ENCODE measurements around the gene MFAP2. TPM values are rescaled to one million over a fixed set of nuclear protein-coding genes. Genes with fewer than 3 reads are reported as not detected.

Gene MFAP2
- total and polyA plus RNA-seq, 7 donors = 0.40 to 4.0 (median 0.67) TPM

DNA sequence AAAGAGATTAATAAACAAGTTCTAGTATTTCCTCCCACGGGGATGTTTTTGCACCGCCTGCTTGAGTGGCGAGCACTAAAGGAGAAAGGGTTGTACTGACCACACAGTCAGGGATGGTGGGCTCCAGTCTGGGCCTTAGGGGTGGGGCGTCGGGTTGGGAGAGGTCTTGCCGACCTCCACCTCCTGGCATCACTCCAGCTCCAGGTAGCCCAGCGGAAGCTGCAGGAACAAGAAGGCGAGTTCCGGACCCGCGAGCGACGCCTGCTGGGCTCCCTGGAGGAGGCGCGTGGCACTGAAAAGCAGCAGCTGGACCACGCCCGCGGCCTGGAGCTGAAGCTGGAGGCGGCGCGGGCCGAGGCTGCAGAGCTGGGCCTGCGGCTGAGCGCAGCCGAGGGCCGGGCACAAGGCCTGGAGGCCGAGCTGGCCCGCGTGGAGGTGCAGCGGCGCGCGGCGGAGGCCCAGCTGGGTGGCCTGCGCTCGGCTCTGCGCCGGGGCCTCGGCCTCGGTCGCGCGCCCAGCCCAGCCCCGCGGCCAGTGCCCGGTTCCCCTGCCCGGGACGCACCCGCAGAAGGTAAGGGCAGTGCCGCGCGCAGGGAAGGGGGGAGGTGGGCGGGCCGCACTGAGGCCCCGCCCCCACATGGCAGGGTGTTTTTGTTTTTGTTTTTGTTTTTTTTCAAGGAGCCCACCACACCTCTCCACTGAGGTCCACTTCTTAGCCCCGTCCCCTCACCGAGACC, 19.7 kb downstream of the MFAP2 start:
- Histone ChIP-seq H3K9me3 (no peaks in the 10 kb centered on the region), H3K27ac (peak overlapping the region; percentile 30), H3K36me3 (ENCODE audit: insufficient read depth in 1 of 2, low read depth in 1 of 2) (peaks cover 0 to 20% of the 10 kb centered on the region in 2 donors), H3K4me1 (peaks cover 5% of the 10 kb centered on the region), H3K27me3 (ENCODE audit: insufficient read depth in 3 of 3, low read length in 2 of 3) (no peaks in the 10 kb centered on the region), H3K4me3 (peak overlapping the region; percentile 56)
- intact Hi-C loops (cut with DNase I) = no loop called here
- 10 to 18% (median 11%) methylated on average over 39 to 57 of the region's 57 CpGs for WGBS, 3 donors
- TF ChIP-seq, protein P1, sequence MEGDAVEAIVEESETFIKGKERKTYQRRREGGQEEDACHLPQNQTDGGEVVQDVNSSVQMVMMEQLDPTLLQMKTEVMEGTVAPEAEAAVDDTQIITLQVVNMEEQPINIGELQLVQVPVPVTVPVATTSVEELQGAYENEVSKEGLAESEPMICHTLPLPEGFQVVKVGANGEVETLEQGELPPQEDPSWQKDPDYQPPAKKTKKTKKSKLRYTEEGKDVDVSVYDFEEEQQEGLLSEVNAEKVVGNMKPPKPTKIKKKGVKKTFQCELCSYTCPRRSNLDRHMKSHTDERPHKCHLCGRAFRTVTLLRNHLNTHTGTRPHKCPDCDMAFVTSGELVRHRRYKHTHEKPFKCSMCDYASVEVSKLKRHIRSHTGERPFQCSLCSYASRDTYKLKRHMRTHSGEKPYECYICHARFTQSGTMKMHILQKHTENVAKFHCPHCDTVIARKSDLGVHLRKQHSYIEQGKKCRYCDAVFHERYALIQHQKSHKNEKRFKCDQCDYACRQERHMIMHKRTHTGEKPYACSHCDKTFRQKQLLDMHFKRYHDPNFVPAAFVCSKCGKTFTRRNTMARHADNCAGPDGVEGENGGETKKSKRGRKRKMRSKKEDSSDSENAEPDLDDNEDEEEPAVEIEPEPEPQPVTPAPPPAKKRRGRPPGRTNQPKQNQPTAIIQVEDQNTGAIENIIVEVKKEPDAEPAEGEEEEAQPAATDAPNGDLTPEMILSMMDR (IDR thresholded peaks at IDR 0.05) = peak; percentile 62
- ATAC-seq (peak; percentile 76 to 90 (median 84)), DNase-seq (peak; percentile 87 to 89)

DNA sequence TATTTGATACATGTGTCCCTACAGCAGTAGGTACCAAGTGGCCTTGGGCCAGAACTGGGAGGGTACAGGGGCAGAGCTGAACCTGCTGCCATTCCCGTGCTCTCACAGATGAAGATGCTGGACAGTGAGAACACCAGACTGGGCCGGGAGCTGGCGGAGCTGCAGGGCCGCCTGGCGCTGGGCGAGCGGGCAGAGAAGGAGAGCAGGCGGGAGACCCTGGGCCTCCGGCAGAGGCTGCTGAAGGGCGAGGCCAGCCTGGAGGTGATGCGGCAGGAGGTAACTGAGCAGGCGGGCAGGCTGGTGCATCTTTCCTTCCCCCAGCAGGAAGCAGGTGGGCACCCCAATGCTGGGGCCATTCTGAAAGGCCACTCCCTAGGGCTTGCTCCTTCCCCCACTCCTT, 21.9 kb downstream of the MFAP2 start:
- Histone ChIP-seq H3K4me1 (peaks cover 5% of the 10 kb centered on the region), H3K27ac (no peak overlapping the region), H3K27me3 (ENCODE audit: insufficient read depth in 3 of 3, low read length in 2 of 3) (no peaks in the 10 kb centered on the region), H3K36me3 (ENCODE audit: insufficient read depth in 1 of 2, low read depth in 1 of 2) (peaks cover 0 to 34% of the 10 kb centered on the region in 2 donors), H3K9me3 (no peaks in the 10 kb centered on the region), H3K4me3 (no peak overlapping the region)
- TF ChIP-seq, protein P1 (IDR thresholded peaks at IDR 0.05) = no peak
- DNase-seq (no peak), ATAC-seq (no peak)
- intact Hi-C loops (cut with DNase I) = loop anchor here in 1 of 2 donors (10.0 kb wide), 1 partner anchor 276 kb away; no protein-coding TSS in a partner anchor
- WGBS, 3 donors = 95 to 97% (median 96%) methylated on average over 11 to 12 of the region's 12 CpGs

DNA sequence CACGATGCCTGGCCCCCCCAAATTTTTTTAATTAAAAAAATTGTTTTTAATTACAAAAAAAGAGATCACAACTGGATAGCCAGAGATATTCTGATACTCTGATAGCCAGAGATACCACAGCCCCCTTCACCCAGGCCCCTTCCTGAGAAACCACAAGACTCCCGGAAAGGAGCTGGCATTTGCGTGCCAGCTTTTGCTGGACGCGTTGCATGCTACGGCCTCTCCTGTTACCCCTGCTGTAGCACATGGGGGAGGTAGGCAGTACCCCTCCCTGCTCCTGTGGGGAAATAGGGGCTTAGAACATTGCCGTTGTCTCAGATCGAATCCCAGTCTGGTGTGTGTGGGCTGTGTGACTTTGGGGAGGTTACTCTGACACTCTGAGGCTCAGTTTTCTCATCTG, 22.7 kb downstream of the MFAP2 start:
- ATAC-seq (no peak), DNase-seq (no peak)
- no peak overlapping the region for H3K27ac ChIP-seq
- no peaks in the 10 kb centered on the region for H3K27me3 ChIP-seq (ENCODE audit: insufficient read depth in 3 of 3, low read length in 2 of 3)
- TF ChIP-seq, protein P1 (IDR thresholded peaks at IDR 0.05) = no peak
- intact Hi-C loops (cut with DNase I) = loop anchor here in 1 of 2 donors (10.0 kb wide), 1 partner anchor 277 kb away; no protein-coding TSS in a partner anchor
- WGBS, 3 donors = 86 to 91% (median 89%) methylated on average over 8 of the region's 8 CpGs
- H3K36me3 ChIP-seq (ENCODE audit: insufficient read depth in 1 of 2, low read depth in 1 of 2) = peaks cover 0 to 34% of the 10 kb centered on the region in 2 donors
- no peak overlapping the region for H3K4me3 ChIP-seq
- H3K4me1 ChIP-seq = peaks cover 5% of the 10 kb centered on the region
- H3K9me3 ChIP-seq = no peaks in the 10 kb centered on the region

DNA sequence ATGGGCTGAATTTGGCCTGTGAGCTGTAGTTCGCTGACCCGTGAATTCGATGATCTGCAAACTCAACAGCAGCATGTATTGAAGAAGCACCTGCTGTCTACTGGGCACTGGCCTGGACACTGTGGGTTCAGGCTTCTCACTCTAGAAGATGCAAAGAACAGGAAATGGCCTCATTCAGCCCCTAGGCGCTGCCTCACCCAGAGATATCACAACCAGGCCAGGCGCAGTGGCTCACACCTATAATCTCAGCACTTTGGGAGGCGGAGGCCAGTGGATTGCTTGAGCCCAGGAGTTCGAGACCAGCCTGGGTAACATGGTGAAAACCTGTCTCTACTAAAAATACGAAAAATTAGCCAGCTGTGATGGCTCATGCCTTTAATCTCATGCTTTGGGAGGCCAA, 23.6 kb downstream of the MFAP2 start:
- TF ChIP-seq, protein P1 (IDR thresholded peaks at IDR 0.05) = no peak
- ATAC-seq (no peak), DNase-seq (no peak)
- Histone ChIP-seq H3K27ac (no peak overlapping the region), H3K9me3 (no peaks in the 10 kb centered on the region), H3K36me3 (ENCODE audit: insufficient read depth in 1 of 2, low read depth in 1 of 2) (peaks cover 0 to 34% of the 10 kb centered on the region in 2 donors), H3K4me1 (peaks cover 5% of the 10 kb centered on the region), H3K27me3 (ENCODE audit: insufficient read depth in 3 of 3, low read length in 2 of 3) (no peaks in the 10 kb centered on the region), H3K4me3 (no peak overlapping the region)
- 91 to 96% (median 93%) methylated on average over 8 of the region's 8 CpGs for whole genome bisulfite sequencing, 3 donors
- intact Hi-C loops (cut with DNase I) = loop anchor here in 1 of 2 donors (10.0 kb wide), 1 partner anchor 278 kb away; no protein-coding TSS in a partner anchor
